ENCODE data around the gene ABCG2. TPM values are rescaled to one million over a fixed set of nuclear protein-coding genes. Genes with fewer than 3 reads are reported as not detected.

Gene ABCG2
- polyA plus RNA-seq, 2 of the 4 experiments (the other 2 are of a cell fraction): 27.9 to 55.3 TPM

DNA sequence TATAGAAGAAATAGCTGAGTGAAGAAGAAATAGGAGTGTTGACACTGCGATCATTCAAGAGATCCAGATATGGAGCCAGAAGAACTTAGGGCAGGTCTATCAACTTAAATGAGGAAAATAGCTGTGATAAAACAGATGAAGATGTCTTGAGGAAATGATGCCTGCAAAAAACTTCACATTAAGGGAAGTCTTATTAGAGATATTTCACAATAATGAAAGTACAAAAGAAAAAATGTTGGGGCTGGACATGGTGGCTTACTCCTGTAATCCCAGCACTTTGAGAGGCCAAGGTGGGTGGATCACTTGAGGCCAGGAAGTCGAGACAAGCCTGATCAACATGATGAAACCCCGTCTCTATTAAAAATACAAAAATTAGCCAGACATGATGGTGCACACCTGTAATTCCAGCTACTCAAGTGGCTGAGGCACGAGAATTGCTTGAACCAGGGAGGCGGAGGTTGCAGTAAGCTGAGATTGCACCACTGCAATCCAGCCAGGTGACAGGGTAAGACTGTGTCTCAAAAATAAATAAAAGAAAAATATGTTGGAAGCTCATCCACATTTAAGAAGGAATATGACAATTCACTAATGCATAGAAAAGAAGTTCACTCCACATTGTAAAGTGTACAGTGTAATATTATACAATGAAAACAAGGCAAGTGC is 94.7 kb downstream of the ABCG2 start:
- no peak overlapping the region for H3K27ac ChIP-seq
- CTCF ChIA-PET: interaction anchor here (1.3 to 1.4 kb wide), 2 partner anchors 9 to 148 kb away, joined by 7 to 8 read pairs; no protein-coding TSS in a partner anchor
- POLR2A ChIA-PET: no interaction called here
- 90% methylated on average over 5 of the region's 5 CpGs for WGBS (ENCODE audit: missing lambda C conversion rate)
- ATAC-seq (no peak), FAIRE-seq (no peak), DNase-seq (ENCODE audit: low read depth in 1 of 2, low spot score in 1 of 2) (no peak)
- H3K4me3 ChIP-seq: no peak overlapping the region
- H3K9me3 ChIP-seq: peaks cover 4% of the 10 kb centered on the region; the same call in 2 of the 3 replicates
- no peak overlapping the region for H3K4me2 ChIP-seq
- TF ChIP-seq, protein P1, sequence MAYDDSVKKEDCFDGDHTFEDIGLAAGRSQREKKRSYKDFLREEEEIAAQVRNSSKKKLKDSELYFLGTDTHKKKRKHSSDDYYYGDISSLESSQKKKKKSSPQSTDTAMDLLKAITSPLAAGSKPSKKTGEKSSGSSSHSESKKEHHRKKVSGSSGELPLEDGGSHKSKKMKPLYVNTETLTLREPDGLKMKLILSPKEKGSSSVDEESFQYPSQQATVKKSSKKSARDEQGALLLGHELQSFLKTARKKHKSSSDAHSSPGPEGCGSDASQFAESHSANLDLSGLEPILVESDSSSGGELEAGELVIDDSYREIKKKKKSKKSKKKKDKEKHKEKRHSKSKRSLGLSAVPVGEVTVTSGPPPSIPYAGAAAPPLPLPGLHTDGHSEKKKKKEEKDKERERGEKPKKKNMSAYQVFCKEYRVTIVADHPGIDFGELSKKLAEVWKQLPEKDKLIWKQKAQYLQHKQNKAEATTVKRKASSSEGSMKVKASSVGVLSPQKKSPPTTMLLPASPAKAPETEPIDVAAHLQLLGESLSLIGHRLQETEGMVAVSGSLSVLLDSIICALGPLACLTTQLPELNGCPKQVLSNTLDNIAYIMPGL (CRISPR knock-in tag; IDR thresholded peaks at IDR 0.05; ENCODE audit: borderline replicate concordance): no peak
- no peak for TF ChIP-seq ZFP36 (IDR thresholded peaks at IDR 0.05; ENCODE audit: borderline replicate concordance, partially characterized antibody)
- no peak for TF ChIP-seq ZNF302 (CRISPR knock-in tag; IDR thresholded peaks at IDR 0.05)
- TF ChIP-seq, protein P2, sequence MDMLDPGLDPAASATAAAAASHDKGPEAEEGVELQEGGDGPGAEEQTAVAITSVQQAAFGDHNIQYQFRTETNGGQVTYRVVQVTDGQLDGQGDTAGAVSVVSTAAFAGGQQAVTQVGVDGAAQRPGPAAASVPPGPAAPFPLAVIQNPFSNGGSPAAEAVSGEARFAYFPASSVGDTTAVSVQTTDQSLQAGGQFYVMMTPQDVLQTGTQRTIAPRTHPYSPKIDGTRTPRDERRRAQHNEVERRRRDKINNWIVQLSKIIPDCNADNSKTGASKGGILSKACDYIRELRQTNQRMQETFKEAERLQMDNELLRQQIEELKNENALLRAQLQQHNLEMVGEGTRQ (IDR thresholded peaks at IDR 0.05): no peak
- TF ChIP-seq, protein P3, sequence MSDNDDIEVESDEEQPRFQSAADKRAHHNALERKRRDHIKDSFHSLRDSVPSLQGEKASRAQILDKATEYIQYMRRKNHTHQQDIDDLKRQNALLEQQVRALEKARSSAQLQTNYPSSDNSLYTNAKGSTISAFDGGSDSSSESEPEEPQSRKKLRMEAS (IDR thresholded peaks at IDR 0.05): no peak
- TF ChIP-seq SMC3 (IDR thresholded peaks at IDR 0.05): no peak
- TF ChIP-seq POLR2AphosphoS2 (conservative IDR thresholded peaks at IDR 0.05; ENCODE audit: low read length): no peak
- TF ChIP-seq, protein P4, sequence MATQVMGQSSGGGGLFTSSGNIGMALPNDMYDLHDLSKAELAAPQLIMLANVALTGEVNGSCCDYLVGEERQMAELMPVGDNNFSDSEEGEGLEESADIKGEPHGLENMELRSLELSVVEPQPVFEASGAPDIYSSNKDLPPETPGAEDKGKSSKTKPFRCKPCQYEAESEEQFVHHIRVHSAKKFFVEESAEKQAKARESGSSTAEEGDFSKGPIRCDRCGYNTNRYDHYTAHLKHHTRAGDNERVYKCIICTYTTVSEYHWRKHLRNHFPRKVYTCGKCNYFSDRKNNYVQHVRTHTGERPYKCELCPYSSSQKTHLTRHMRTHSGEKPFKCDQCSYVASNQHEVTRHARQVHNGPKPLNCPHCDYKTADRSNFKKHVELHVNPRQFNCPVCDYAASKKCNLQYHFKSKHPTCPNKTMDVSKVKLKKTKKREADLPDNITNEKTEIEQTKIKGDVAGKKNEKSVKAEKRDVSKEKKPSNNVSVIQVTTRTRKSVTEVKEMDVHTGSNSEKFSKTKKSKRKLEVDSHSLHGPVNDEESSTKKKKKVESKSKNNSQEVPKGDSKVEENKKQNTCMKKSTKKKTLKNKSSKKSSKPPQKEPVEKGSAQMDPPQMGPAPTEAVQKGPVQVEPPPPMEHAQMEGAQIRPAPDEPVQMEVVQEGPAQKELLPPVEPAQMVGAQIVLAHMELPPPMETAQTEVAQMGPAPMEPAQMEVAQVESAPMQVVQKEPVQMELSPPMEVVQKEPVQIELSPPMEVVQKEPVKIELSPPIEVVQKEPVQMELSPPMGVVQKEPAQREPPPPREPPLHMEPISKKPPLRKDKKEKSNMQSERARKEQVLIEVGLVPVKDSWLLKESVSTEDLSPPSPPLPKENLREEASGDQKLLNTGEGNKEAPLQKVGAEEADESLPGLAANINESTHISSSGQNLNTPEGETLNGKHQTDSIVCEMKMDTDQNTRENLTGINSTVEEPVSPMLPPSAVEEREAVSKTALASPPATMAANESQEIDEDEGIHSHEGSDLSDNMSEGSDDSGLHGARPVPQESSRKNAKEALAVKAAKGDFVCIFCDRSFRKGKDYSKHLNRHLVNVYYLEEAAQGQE (IDR thresholded peaks at IDR 0.05): no peak
- TF ChIP-seq EHF (CRISPR knock-in tag; IDR thresholded peaks at IDR 0.05): no peak
- no peak for TF ChIP-seq MAZ (IDR thresholded peaks at IDR 0.05; ENCODE audit: borderline replicate concordance, low read depth, low read length)
- TF ChIP-seq, protein P5, sequence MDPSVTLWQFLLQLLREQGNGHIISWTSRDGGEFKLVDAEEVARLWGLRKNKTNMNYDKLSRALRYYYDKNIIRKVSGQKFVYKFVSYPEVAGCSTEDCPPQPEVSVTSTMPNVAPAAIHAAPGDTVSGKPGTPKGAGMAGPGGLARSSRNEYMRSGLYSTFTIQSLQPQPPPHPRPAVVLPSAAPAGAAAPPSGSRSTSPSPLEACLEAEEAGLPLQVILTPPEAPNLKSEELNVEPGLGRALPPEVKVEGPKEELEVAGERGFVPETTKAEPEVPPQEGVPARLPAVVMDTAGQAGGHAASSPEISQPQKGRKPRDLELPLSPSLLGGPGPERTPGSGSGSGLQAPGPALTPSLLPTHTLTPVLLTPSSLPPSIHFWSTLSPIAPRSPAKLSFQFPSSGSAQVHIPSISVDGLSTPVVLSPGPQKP (IDR thresholded peaks at IDR 0.05; ENCODE audit: low read depth, low read length): no peak
- no peak for TF ChIP-seq RNF2 (IDR thresholded peaks at IDR 0.05; ENCODE audit: borderline replicate concordance, low read depth)
- no peak for TF ChIP-seq CBX8 (IDR thresholded peaks at IDR 0.05)
- TF ChIP-seq ZC3H11A (IDR thresholded peaks at IDR 0.05): no peak
- H3K4me1 ChIP-seq: 0 out of 3 replicates have a peak, but pooled peaks cover 3% of the 10 kb centered on the region

DNA sequence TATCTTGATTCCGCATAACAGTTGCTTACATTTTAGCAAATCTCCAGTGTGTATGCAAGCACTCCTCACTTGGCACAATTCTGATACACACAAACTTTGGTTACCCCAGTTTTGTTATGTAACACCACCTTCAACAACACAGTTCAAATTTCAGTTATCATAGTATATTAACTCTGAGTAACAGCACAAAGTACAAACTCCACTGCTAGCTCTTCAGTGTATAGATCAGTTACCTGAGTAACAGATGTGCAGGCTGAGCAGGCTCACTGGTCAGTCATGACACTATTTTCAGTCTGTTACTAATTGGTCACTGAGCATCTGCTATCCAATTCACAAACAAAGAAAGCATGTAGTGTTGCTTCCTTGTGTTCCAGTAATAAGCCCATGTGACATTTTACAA is 95.6 kb downstream of the ABCG2 start:
- ATAC-seq (no peak), DNase-seq (ENCODE audit: low read depth in 1 of 2, low spot score in 1 of 2) (no peak), FAIRE-seq (no peak)
- WGBS (ENCODE audit: missing lambda C conversion rate): 90% methylated on average over 1 of the region's 1 CpG
- TF ChIP-seq KDM5A (IDR thresholded peaks at IDR 0.05): no peak
- TF ChIP-seq NPAS2 (CRISPR knock-in tag; IDR thresholded peaks at IDR 0.05; ENCODE audit: borderline replicate concordance): no peak
- TF ChIP-seq, protein P5 (IDR thresholded peaks at IDR 0.05; ENCODE audit: low read depth, low read length): no peak
- no peak for TF ChIP-seq RARB (CRISPR knock-in tag; IDR thresholded peaks at IDR 0.05)
- no peak for TF ChIP-seq HEYL (CRISPR knock-in tag; IDR thresholded peaks at IDR 0.05)
- TF ChIP-seq POLR2A (IDR thresholded peaks at IDR 0.05; ENCODE audit: low read length): no peak
- no peak for TF ChIP-seq MYC (IDR thresholded peaks at IDR 0.05; ENCODE audit: borderline replicate concordance, low read length)
- TF ChIP-seq TP53 (CRISPR knock-in tag; IDR thresholded peaks at IDR 0.05): no peak
- TF ChIP-seq, protein P6, sequence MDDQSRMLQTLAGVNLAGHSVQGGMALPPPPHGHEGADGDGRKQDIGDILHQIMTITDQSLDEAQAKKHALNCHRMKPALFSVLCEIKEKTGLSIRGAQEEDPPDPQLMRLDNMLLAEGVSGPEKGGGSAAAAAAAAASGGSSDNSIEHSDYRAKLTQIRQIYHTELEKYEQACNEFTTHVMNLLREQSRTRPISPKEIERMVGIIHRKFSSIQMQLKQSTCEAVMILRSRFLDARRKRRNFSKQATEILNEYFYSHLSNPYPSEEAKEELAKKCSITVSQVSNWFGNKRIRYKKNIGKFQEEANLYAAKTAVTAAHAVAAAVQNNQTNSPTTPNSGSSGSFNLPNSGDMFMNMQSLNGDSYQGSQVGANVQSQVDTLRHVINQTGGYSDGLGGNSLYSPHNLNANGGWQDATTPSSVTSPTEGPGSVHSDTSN (IDR thresholded peaks at IDR 0.05): no peak
- no peak for TF ChIP-seq ZNF302 (CRISPR knock-in tag; IDR thresholded peaks at IDR 0.05)
- no peak for TF ChIP-seq SMC3 (IDR thresholded peaks at IDR 0.05)
- 0 out of 3 replicates have a peak, but pooled peaks cover 3% of the 10 kb centered on the region for H3K4me1 ChIP-seq
- CTCF ChIA-PET: no interaction called here
- no peak overlapping the region for H3K4me2 ChIP-seq
- no peak overlapping the region for H3K4me3 ChIP-seq
- no peak overlapping the region for H3K27ac ChIP-seq
- POLR2A ChIA-PET: no interaction called here
- no peaks in the 10 kb centered on the region for H3K9me3 ChIP-seq

Measured in A549 (cell line).